ENCODE results near the gene ARV1.

Gene ARV1

GRCh38 chr1:230937371-230937770 lies 41.5 kb upstream of the ARV1 start:
- H3K27me3 ChIP-seq (ENCODE audit: low read depth, low read length): no peaks in the 10 kb centered on the region

GRCh38 chr1:230938924-230939368 lies 39.9 kb upstream of the ARV1 start:
- no peak overlapping the region for H3K9ac ChIP-seq (ENCODE audit: low read length)
- H3K79me2 ChIP-seq (ENCODE audit: low read length): no peaks in the 10 kb centered on the region
- no peak overlapping the region for H3K4me2 ChIP-seq (ENCODE audit: low read length)
- TF ChIP-seq EZH2phosphoT487 (IDR thresholded peaks at IDR 0.05; ENCODE audit: low read depth) (no peak), CTCF (IDR thresholded peaks at IDR 0.05; ENCODE audit: low read depth, low read length) (no peak)
- no peaks in the 10 kb centered on the region for H3K9me3 ChIP-seq (ENCODE audit: insufficient read depth, low read length)
- H3K4me1 ChIP-seq (ENCODE audit: low read length): no peaks in the 10 kb centered on the region
- H4K20me1 ChIP-seq (ENCODE audit: insufficient read depth, low read length): no peaks in the 10 kb centered on the region
- no peak overlapping the region for H2AFZ ChIP-seq (ENCODE audit: low read depth, low read length)
- no peaks in the 10 kb centered on the region for H3K27me3 ChIP-seq (ENCODE audit: low read depth, low read length)
- H3K4me3 ChIP-seq (ENCODE audit: low read length): no peak overlapping the region
- H3K36me3 ChIP-seq (replicated peaks; ENCODE audit: low read depth, low read length): peaks cover 11% of the 10 kb centered on the region
- no peak overlapping the region for H3K27ac ChIP-seq (ENCODE audit: low read length)

More at GRCh38 chr1:230937371-230937770, 41.5 kb upstream of the ARV1 start:
- peaks cover 5% of the 10 kb centered on the region for H3K36me3 ChIP-seq (replicated peaks; ENCODE audit: low read depth, low read length)
- H4K20me1 ChIP-seq (ENCODE audit: insufficient read depth, low read length): no peaks in the 10 kb centered on the region
- no peak overlapping the region for H3K9ac ChIP-seq (ENCODE audit: low read length)
- no peak overlapping the region for H3K4me3 ChIP-seq (ENCODE audit: low read length)
- no peak overlapping the region for H3K27ac ChIP-seq (ENCODE audit: low read length)
- H2AFZ ChIP-seq (ENCODE audit: low read depth, low read length): no peak overlapping the region
- no peaks in the 10 kb centered on the region for H3K79me2 ChIP-seq (ENCODE audit: low read length)
- H3K4me1 ChIP-seq (ENCODE audit: low read length): no peaks in the 10 kb centered on the region
- TF ChIP-seq CTCF (IDR thresholded peaks at IDR 0.05; ENCODE audit: low read depth, low read length) (no peak), EZH2phosphoT487 (IDR thresholded peaks at IDR 0.05; ENCODE audit: low read depth) (no peak)
- no peak overlapping the region for H3K4me2 ChIP-seq (ENCODE audit: low read length)
- no peaks in the 10 kb centered on the region for H3K9me3 ChIP-seq (ENCODE audit: insufficient read depth, low read length)

- Histone ChIP-seq H3K9ac (ENCODE audit: low read length) (no peak overlapping the region), H3K27ac (ENCODE audit: low read length) (no peak overlapping the region), H3K36me3 (replicated peaks; ENCODE audit: low read depth, low read length) (peaks cover 16% of the 10 kb centered on the region), H3K79me2 (ENCODE audit: low read length) (no peaks in the 10 kb centered on the region), H4K20me1 (ENCODE audit: insufficient read depth, low read length) (no peaks in the 10 kb centered on the region), H2AFZ (ENCODE audit: low read depth, low read length) (no peak overlapping the region), H3K4me3 (ENCODE audit: low read length) (no peak overlapping the region), H3K9me3 (ENCODE audit: insufficient read depth, low read length) (no peaks in the 10 kb centered on the region), H3K4me2 (ENCODE audit: low read length) (no peak overlapping the region), H3K4me1 (ENCODE audit: low read length) (no peaks in the 10 kb centered on the region), H3K27me3 (ENCODE audit: low read depth, low read length) (no peaks in the 10 kb centered on the region)
- no peak for TF ChIP-seq EZH2phosphoT487 (IDR thresholded peaks at IDR 0.05; ENCODE audit: low read depth)
- TF ChIP-seq CTCF (IDR thresholded peaks at IDR 0.05; ENCODE audit: low read depth, low read length): no peak
Observed at GRCh38 chr1:230939806-230940489, 38.9 kb upstream of the ARV1 start.

GRCh38 chr1:230940848-230941247 lies 38.0 kb upstream of the ARV1 start:
- no peak overlapping the region for H3K4me2 ChIP-seq (ENCODE audit: low read length)
- H3K27me3 ChIP-seq (ENCODE audit: low read depth, low read length): no peaks in the 10 kb centered on the region
- no peaks in the 10 kb centered on the region for H3K9me3 ChIP-seq (ENCODE audit: insufficient read depth, low read length)
- no peak overlapping the region for H3K4me3 ChIP-seq (ENCODE audit: low read length)
- H4K20me1 ChIP-seq (ENCODE audit: insufficient read depth, low read length): no peaks in the 10 kb centered on the region
- no peaks in the 10 kb centered on the region for H3K4me1 ChIP-seq (ENCODE audit: low read length)
- TF ChIP-seq CTCF (IDR thresholded peaks at IDR 0.05; ENCODE audit: low read depth, low read length): no peak
- TF ChIP-seq EZH2phosphoT487 (IDR thresholded peaks at IDR 0.05; ENCODE audit: low read depth): no peak
- H3K9ac ChIP-seq (ENCODE audit: low read length): no peak overlapping the region
- no peaks in the 10 kb centered on the region for H3K79me2 ChIP-seq (ENCODE audit: low read length)
- peaks cover 21% of the 10 kb centered on the region for H3K36me3 ChIP-seq (replicated peaks; ENCODE audit: low read depth, low read length)
- no peak overlapping the region for H2AFZ ChIP-seq (ENCODE audit: low read depth, low read length)
- no peak overlapping the region for H3K27ac ChIP-seq (ENCODE audit: low read length)

Data from OCI-LY3 (cell line).